ENCODE data around the gene TLE6. TPM values are rescaled to one million over a fixed set of nuclear protein-coding genes. Genes with fewer than 3 reads are reported as not detected.
"Not testable (repeated sequence)": the region's sequence is repeated elsewhere in the genome, so short reads cannot be mapped to it uniquely, and the experiment has no call there.

Gene TLE6
- total RNA-seq, 1 donor from 2014 or later: 0.93 TPM

- DNase-seq (ENCODE audit: low spot score): no peak
These were observed 24.0 kb downstream of the TLE6 start for GRCh38 chr19:3001235-3001800.

- no peak for DNase-seq (ENCODE audit: low spot score)
These were observed 25.7 kb downstream of the TLE6 start for GRCh38 chr19:3003046-3003445.

- no peak for DNase-seq (ENCODE audit: low spot score)
These were observed 27.2 kb downstream of the TLE6 start for GRCh38 chr19:3004522-3004921.

- no peak for DNase-seq (ENCODE audit: low spot score)
These were observed 28.0 kb downstream of the TLE6 start for GRCh38 chr19:3005345-3005744.

- no peak for DNase-seq (ENCODE audit: low spot score)
These were observed 28.9 kb downstream of the TLE6 start for GRCh38 chr19:3006075-3006767.

GRCh38 chr19:3007975-3008374 lies 30.6 kb downstream of the TLE6 start:
- no peak for DNase-seq (ENCODE audit: low spot score)

- no peak for DNase-seq (ENCODE audit: low spot score)
These were observed 31.6 kb downstream of the TLE6 start for GRCh38 chr19:3008994-3009393.

GRCh38 chr19:3010871-3011270 lies 33.5 kb downstream of the TLE6 start:
- no peak for DNase-seq (ENCODE audit: low spot score)

- not testable (repeated sequence) for DNase-seq (ENCODE audit: low spot score)
These were observed 34.7 kb downstream of the TLE6 start for GRCh38 chr19:3012059-3012458.

- no peak for DNase-seq (ENCODE audit: low spot score)
These were observed 35.4 kb downstream of the TLE6 start for GRCh38 chr19:3012621-3013262.

- no peak for DNase-seq (ENCODE audit: low spot score)
These were observed 35.9 kb downstream of the TLE6 start for GRCh38 chr19:3013263-3013725.

- no peak for DNase-seq (ENCODE audit: low spot score)
These were observed 36.8 kb downstream of the TLE6 start for GRCh38 chr19:3014135-3014534.

- no peak for DNase-seq (ENCODE audit: low spot score)
These were observed 38.0 kb downstream of the TLE6 start for GRCh38 chr19:3015126-3016057.

- no peak for DNase-seq (ENCODE audit: low spot score)
These were observed 40.6 kb downstream of the TLE6 start for GRCh38 chr19:3017923-3018322.

- DNase-seq (ENCODE audit: low spot score): no peak
These were observed 42.0 kb downstream of the TLE6 start for GRCh38 chr19:3019211-3019854.

GRCh38 chr19:3020321-3020960 lies 43.1 kb downstream of the TLE6 start:
- no peak for DNase-seq (ENCODE audit: low spot score)

- no peak for DNase-seq (ENCODE audit: low spot score)
These were observed 47.1 kb downstream of the TLE6 start for GRCh38 chr19:3024509-3024869.

- DNase-seq (ENCODE audit: low spot score): no peak
These were observed 47.6 kb downstream of the TLE6 start for GRCh38 chr19:3024870-3025548.

- no peak for DNase-seq (ENCODE audit: low spot score)
These were observed 48.2 kb downstream of the TLE6 start for GRCh38 chr19:3025549-3025886.

- no peak for DNase-seq (ENCODE audit: low spot score)
These were observed 49.4 kb downstream of the TLE6 start for GRCh38 chr19:3026768-3027167.

Data from mesenteric fat pad (tissue), 1 donor.